ENCODE data around the gene SUMO2. TPM values are rescaled to one million over a fixed set of nuclear protein-coding genes. Genes with fewer than 3 reads are reported as not detected.

SUMO2 gene
- total RNA-seq, 4 donors from 2014 or later, result 52.0 to 73.9 (median 70.8) TPM

DNA sequence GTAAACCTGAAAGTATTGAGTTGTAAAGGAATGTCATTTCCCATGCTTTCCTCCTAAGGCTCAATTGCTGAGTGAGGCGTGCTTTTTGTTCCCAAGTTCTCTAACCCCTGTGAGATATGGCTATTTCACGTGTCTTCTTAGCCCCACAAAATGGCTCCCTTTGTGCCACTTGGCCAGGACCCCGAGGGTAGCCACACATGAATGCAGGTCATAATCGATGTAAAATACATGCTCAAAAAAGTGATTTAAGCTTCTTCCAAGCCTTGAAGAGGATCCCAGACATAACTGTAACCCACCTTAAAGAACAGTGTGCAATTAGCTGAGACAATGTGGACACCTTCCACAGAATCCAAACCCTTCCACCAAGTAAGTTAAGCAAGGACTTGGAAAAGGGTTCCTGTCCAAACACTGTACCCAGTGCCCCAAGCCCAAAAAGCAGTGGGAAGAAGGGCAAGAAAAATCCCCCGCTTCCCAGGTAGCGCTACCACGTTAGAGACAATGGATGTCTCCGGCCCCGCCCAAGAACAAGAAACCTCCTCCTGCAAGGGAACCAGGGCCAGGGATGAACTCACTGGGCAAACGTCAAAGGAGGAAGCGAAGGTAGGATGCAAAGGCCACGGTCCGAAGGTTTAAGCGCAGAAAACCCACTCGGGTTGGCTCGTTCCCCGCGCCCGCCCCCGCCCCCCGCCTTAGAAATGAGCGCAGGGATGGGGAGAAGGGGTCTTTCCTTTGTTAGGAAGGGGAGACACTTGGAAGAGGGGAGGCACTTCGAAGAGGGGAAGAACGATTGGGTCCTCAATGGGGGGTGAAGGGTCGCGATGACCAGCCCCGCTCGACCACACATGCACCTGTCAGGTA lies 29.6 kb downstream of the SUMO2 start:
- Histone ChIP-seq H3K9me3 (no peaks in the 10 kb centered on the region), H3K4me1 (peaks cover 23% of the 10 kb centered on the region), H3K27ac (no peak overlapping the region), H3K27me3 (no peaks in the 10 kb centered on the region), H3K4me3 (peak overlapping the region; percentile 98), H3K36me3 (peaks cover 4% of the 10 kb centered on the region)
- peak; percentile 54 to 60 for DNase-seq (ENCODE audit: low spot score in 2 of 2)
- whole genome bisulfite sequencing, result 6% methylated on average over 28 of the region's 28 CpGs
- TF ChIP-seq POLR2A (IDR thresholded peaks at IDR 0.05) (no peak), EP300 (IDR thresholded peaks at IDR 0.05) (no peak), POLR2AphosphoS5 (IDR thresholded peaks at IDR 0.05) (no peak)
- TF ChIP-seq, protein P1, sequence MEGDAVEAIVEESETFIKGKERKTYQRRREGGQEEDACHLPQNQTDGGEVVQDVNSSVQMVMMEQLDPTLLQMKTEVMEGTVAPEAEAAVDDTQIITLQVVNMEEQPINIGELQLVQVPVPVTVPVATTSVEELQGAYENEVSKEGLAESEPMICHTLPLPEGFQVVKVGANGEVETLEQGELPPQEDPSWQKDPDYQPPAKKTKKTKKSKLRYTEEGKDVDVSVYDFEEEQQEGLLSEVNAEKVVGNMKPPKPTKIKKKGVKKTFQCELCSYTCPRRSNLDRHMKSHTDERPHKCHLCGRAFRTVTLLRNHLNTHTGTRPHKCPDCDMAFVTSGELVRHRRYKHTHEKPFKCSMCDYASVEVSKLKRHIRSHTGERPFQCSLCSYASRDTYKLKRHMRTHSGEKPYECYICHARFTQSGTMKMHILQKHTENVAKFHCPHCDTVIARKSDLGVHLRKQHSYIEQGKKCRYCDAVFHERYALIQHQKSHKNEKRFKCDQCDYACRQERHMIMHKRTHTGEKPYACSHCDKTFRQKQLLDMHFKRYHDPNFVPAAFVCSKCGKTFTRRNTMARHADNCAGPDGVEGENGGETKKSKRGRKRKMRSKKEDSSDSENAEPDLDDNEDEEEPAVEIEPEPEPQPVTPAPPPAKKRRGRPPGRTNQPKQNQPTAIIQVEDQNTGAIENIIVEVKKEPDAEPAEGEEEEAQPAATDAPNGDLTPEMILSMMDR (IDR thresholded peaks at IDR 0.05), result no peak

DNA sequence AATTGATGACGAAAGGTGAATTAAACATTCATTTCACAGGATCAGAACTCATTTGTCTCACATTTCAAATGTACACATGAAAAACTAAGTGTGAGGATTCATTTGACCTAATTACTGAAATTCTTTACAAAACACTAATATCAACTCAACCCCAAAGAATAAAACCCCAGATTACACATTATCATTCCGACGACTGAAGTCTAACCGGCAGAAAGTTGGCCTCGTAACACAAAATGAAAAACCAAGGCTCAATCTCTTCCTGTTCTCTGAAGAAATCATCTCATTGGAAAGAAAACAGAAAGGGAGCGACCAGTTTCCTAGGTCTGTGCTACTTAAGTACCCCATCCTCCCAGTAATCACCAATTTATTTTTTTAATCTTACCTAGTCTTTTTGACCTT lies 30.2 kb downstream of the SUMO2 start:
- 84% methylated on average over 6 of the region's 6 CpGs for WGBS
- no peak for TF ChIP-seq EP300 (IDR thresholded peaks at IDR 0.05)
- no peak for TF ChIP-seq POLR2AphosphoS5 (IDR thresholded peaks at IDR 0.05)
- no peak for TF ChIP-seq POLR2A (IDR thresholded peaks at IDR 0.05)
- TF ChIP-seq, protein P1 (IDR thresholded peaks at IDR 0.05), result no peak
- Histone ChIP-seq H3K4me1 (peaks cover 23% of the 10 kb centered on the region), H3K9me3 (no peaks in the 10 kb centered on the region), H3K27ac (no peak overlapping the region), H3K27me3 (no peaks in the 10 kb centered on the region), H3K36me3 (peaks cover 9% of the 10 kb centered on the region), H3K4me3 (peak overlapping the region; percentile 98)
- no peak for DNase-seq (ENCODE audit: low spot score in 2 of 2)

DNA sequence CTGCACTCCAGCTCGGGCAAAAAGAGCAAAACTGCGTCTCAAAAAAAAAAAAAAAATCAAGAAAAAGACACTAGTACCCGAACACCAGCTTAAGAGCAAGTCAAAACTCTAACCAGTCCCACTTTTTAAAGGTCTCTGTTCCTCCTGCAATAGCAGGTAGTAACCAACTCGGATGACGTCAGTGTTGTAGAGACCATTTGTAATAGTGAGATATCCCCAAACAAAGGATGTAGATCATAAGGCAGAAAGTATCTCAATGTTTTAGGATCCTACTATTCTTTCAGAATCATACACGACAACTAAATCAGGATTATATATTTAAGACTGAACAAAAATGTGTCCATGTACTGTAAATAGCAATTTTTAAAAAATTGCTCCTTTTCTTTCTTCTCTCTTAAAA lies 30.8 kb downstream of the SUMO2 start:
- H3K27me3 ChIP-seq, result no peaks in the 10 kb centered on the region

DNA sequence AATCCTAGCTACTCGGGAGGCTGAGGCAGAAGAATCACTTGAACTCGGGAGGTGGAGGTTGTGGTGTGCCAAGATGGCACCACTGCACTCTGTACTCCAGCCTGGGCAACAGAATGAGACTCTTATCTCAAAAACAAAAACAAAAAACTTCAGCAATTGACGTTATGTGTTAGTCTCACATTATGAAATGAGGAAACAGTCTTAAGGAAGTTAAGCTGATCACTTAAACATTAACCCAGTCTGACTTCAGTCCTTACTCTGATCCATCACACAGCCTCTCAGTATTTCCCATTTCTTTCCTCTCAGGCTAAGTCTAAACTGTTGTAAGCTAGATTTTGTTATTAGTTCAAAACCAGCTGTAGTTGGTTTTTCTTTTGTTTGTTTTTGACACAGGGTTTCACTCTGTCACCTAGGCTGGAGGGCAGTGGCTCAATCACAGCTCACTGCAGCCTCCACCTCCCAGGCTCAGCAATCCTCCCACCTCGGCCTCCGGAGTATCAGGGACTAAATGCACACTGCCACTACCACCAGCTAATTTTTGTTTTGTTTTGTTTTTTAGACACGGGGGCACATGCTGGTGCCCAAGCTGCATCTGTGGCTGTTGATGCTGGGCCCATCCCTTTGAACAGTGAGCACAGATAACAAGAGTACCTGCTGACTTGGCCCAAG lies 34.7 kb downstream of the SUMO2 start:
- Histone ChIP-seq H3K9me3 (no peaks in the 10 kb centered on the region), H3K36me3 (peaks cover 45% of the 10 kb centered on the region), H3K4me1 (peaks cover 6% of the 10 kb centered on the region), H3K27me3 (no peaks in the 10 kb centered on the region), H3K27ac (no peak overlapping the region), H3K4me3 (no peak overlapping the region)
- 89% methylated on average over 6 of the region's 6 CpGs for WGBS
- peak in 1 of 2 donors; percentile 24 for DNase-seq (ENCODE audit: low spot score in 2 of 2)
- no peak for TF ChIP-seq EP300 (IDR thresholded peaks at IDR 0.05)
- TF ChIP-seq POLR2AphosphoS5 (IDR thresholded peaks at IDR 0.05), result no peak
- TF ChIP-seq, protein P1 (IDR thresholded peaks at IDR 0.05), result no peak
- TF ChIP-seq POLR2A (IDR thresholded peaks at IDR 0.05), result no peak

More for the DNA sequence above, 30.8 kb downstream of the SUMO2 start:
- no peak for DNase-seq (ENCODE audit: low spot score in 2 of 2)
- Histone ChIP-seq H3K36me3 (peaks cover 15% of the 10 kb centered on the region), H3K4me1 (peaks cover 23% of the 10 kb centered on the region), H3K27ac (no peak overlapping the region), H3K4me3 (no peak overlapping the region), H3K9me3 (no peaks in the 10 kb centered on the region)
- WGBS, result 91% methylated on average over 6 of the region's 6 CpGs
- TF ChIP-seq, protein P1 (IDR thresholded peaks at IDR 0.05), result no peak
- TF ChIP-seq EP300 (IDR thresholded peaks at IDR 0.05) (no peak), POLR2A (IDR thresholded peaks at IDR 0.05) (no peak), POLR2AphosphoS5 (IDR thresholded peaks at IDR 0.05) (no peak)

DNA sequence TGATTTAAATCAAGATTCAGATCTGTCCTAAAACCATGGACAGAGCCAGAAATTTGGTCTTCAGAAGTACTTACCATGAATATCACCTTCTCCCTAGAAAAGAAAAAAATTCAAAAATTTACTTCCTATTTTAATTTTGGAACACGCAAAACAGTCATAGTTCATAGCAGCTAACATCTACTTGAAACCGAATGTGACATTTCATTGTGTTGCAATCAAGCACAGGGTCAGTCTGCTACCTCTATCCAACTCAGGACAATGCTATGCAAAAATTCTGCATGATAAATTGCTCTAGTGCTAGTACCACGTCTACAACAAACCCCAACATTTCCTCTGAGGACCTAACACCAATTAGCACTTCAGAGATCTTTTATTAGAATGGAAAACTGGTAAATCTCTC lies 36.2 kb downstream of the SUMO2 start:
- Histone ChIP-seq H3K9me3 (no peaks in the 10 kb centered on the region), H3K27me3 (no peaks in the 10 kb centered on the region), H3K4me1 (no peaks in the 10 kb centered on the region), H3K4me3 (no peak overlapping the region), H3K27ac (no peak overlapping the region), H3K36me3 (peaks cover 48% of the 10 kb centered on the region)
- no peak for DNase-seq (ENCODE audit: low spot score in 2 of 2)
- TF ChIP-seq, protein P1 (IDR thresholded peaks at IDR 0.05), result no peak
- no peak for TF ChIP-seq POLR2AphosphoS5 (IDR thresholded peaks at IDR 0.05)
- TF ChIP-seq POLR2A (IDR thresholded peaks at IDR 0.05), result no peak
- no peak for TF ChIP-seq EP300 (IDR thresholded peaks at IDR 0.05)
- 86% methylated on average over 3 of the region's 3 CpGs for WGBS

Data from suprapubic skin (tissue), 4 donors.